Stimulated activated CD8-positive, alpha-beta memory T cell treated with anti-CD3 and anti-CD28 coated beads, Interleukin-7, amount 100 ng/mL, for 4 hours (primary cell): Measurements from ENCODE around the gene PSAPL1.

Source experiments
- DNase-seq, 2 donors: peaks; one replicate each; pipeline ENCODE4 v3.0.0-alpha.2; 2020; ENCODE audit warnings: low read depth in 2 of 2

Gene PSAPL1

GRCh38 chr4:7397206-7398103, 37.3 kb downstream of the PSAPL1 start:
- DNase-seq, result no peak

- no peak for DNase-seq
Observed at GRCh38 chr4:7396186-7396910, 38.4 kb downstream of the PSAPL1 start.

- DNase-seq, result no peak
Observed at GRCh38 chr4:7395645-7396044, 39.1 kb downstream of the PSAPL1 start.

GRCh38 chr4:7394681-7395451, 39.9 kb downstream of the PSAPL1 start:
- no peak for DNase-seq

GRCh38 chr4:7393601-7394575, 40.8 kb downstream of the PSAPL1 start:
- no peak for DNase-seq

- no peak for DNase-seq
Observed at GRCh38 chr4:7392438-7393421, 42.0 kb downstream of the PSAPL1 start.

GRCh38 chr4:7391637-7392437, 42.9 kb downstream of the PSAPL1 start:
- no peak for DNase-seq

GRCh38 chr4:7390906-7391636, 43.7 kb downstream of the PSAPL1 start:
- DNase-seq, result no peak

- no peak for DNase-seq
Observed at GRCh38 chr4:7390336-7390735, 44.4 kb downstream of the PSAPL1 start.

- DNase-seq, result no peak
Observed at GRCh38 chr4:7389719-7390118, 45.0 kb downstream of the PSAPL1 start.

GRCh38 chr4:7389101-7389701, 45.5 kb downstream of the PSAPL1 start:
- no peak for DNase-seq

GRCh38 chr4:7388627-7389026, 46.1 kb downstream of the PSAPL1 start:
- no peak for DNase-seq

- no peak for DNase-seq
Observed at GRCh38 chr4:7387925-7388324, 46.8 kb downstream of the PSAPL1 start.

GRCh38 chr4:7384929-7385890, 49.5 kb downstream of the PSAPL1 start:
- no peak for DNase-seq

- DNase-seq, result no peak
Observed at GRCh38 chr4:7384003-7384928, 50.5 kb downstream of the PSAPL1 start.

- DNase-seq, result no peak
Observed at GRCh38 chr4:7383266-7383665, 51.5 kb downstream of the PSAPL1 start.
